ENCODE data around the gene ENTPD5. TPM values are rescaled to one million over a fixed set of nuclear protein-coding genes. Genes with fewer than 3 reads are reported as not detected.
"Not testable (repeated sequence)": the region's sequence is repeated elsewhere in the genome, so short reads cannot be mapped to it uniquely, and the experiment has no call there.

Gene ENTPD5
- polyA plus RNA-seq, 1 of the 3 experiments (the other 2 are of a cell fraction), result 5.5 TPM

DNA sequence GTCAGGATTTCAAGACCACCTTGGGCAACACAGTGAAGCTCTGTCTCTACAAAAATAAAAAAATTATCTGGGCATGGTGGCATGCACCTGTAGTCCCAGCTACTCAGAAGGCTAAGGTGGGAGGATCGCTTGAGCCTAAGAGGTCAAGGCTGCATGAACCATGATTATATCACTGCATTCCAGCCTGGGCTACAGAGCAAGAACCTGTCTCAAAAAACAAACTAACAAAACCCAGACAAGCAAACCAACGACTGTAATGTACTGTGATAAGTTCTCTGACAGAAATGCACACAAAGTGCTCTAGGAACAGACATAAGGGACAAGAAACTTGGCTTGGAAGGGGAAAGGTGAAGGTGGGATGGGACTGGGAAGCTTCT lies 22.4 kb downstream of the ENTPD5 start:
- TF ChIP-seq TAF1 (IDR thresholded peaks at IDR 0.05; ENCODE audit: borderline replicate concordance, low read depth, low read length), result no peak
- TF ChIP-seq NFIC (IDR thresholded peaks at IDR 0.05; ENCODE audit: borderline replicate concordance), result no peak
- TF ChIP-seq ELF1 (IDR thresholded peaks at IDR 0.05), result no peak
- TF ChIP-seq FOSL2 (IDR thresholded peaks at IDR 0.05; ENCODE audit: borderline replicate concordance, low read depth), result no peak
- TF ChIP-seq RAD21 (IDR thresholded peaks at IDR 0.05; ENCODE audit: low read length), result no peak
- TF ChIP-seq RCOR1 (IDR thresholded peaks at IDR 0.05; ENCODE audit: low read length), result no peak
- TF ChIP-seq EP300 (IDR thresholded peaks at IDR 0.05; ENCODE audit: borderline replicate concordance in 1 of 2, low read depth in 1 of 2, low read length in 1 of 2), result no peak
- TF ChIP-seq GABPA (IDR thresholded peaks at IDR 0.05; ENCODE audit: low read depth), result no peak
- TF ChIP-seq GATA2 (CRISPR knock-in tag; IDR thresholded peaks at IDR 0.05), result no peak
- TF ChIP-seq FOXM1 (IDR thresholded peaks at IDR 0.05; ENCODE audit: low read depth), result no peak
- Histone ChIP-seq H3K36me3 (replicated peaks in 1 of 2; ENCODE audit: control insufficient read depth in 1 of 2, insufficient read depth in 2 of 2, low read length in 1 of 2) (peaks cover 0 to 3% of the 10 kb centered on the region in 2 experiments), H3K27me3 (ENCODE audit: insufficient read depth) (no peaks in the 10 kb centered on the region), H3K9me2 (no peaks in the 10 kb centered on the region), H3K4me2 (no peak overlapping the region), H3K79me2 (ENCODE audit: insufficient read depth) (no peaks in the 10 kb centered on the region), H2AFZ (ENCODE audit: low read depth) (no peak overlapping the region), H3K4me3 (ENCODE audit: low read depth in 2 of 2, low read length in 1 of 2) (no peak overlapping the region), H4K20me1 (ENCODE audit: insufficient read depth) (no peaks in the 10 kb centered on the region), H3K4me1 (ENCODE audit: control insufficient read depth in 1 of 2, insufficient read depth in 2 of 2, low read depth in 1 of 2, low read length in 1 of 2) (no peaks in the 10 kb centered on the region), H3F3A (replicated peaks; ENCODE audit: insufficient read depth) (no peaks in the 10 kb centered on the region), H3K9ac (no peak overlapping the region), H3K27ac (ENCODE audit: low read depth in 2 of 2, low read length in 1 of 2) (no peak overlapping the region), H3K9me3 (no peaks in the 10 kb centered on the region)
- POLR2A ChIA-PET, result no interaction called here
- WGBS (ENCODE audit: low lambda C conversion rate), result 46% methylated on average over 2 of the region's 2 CpGs
- no peak for DNase-seq
- CTCF ChIA-PET, result no interaction called here

DNA sequence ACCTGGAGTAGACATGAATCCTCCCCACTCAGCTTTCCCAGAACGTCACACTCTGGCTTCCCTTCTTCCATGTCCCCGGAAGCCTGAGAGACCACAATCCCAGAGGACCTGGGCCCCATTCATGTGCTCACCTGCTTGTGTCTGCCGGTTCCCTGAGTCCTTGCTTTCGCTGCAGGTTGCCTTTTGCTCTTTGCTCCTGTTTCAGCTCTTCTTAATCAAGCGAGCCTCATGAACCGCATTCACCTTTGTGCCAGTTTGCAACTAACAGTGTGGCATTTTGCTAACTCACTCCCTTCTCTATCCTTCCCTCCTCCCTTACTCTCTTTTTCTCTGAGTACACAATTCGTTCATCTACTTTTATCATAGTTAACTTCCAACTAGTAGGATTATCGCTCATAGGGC lies 23.1 kb downstream of the ENTPD5 start:
- Histone ChIP-seq H3K9me2 (no peaks in the 10 kb centered on the region), H2AFZ (ENCODE audit: low read depth) (no peak overlapping the region), H3K27me3 (ENCODE audit: insufficient read depth) (no peaks in the 10 kb centered on the region), H3K79me2 (ENCODE audit: insufficient read depth) (no peaks in the 10 kb centered on the region), H3K36me3 (replicated peaks in 1 of 2; ENCODE audit: control insufficient read depth in 1 of 2, insufficient read depth in 2 of 2, low read length in 1 of 2) (peaks cover 0 to 3% of the 10 kb centered on the region in 2 experiments), H4K20me1 (ENCODE audit: insufficient read depth) (no peaks in the 10 kb centered on the region), H3K9ac (no peak overlapping the region), H3K4me3 (ENCODE audit: low read depth in 2 of 2, low read length in 1 of 2) (no peak overlapping the region), H3K9me3 (no peaks in the 10 kb centered on the region), H3K4me1 (ENCODE audit: control insufficient read depth in 1 of 2, insufficient read depth in 2 of 2, low read depth in 1 of 2, low read length in 1 of 2) (no peaks in the 10 kb centered on the region), H3K27ac (ENCODE audit: low read depth in 2 of 2, low read length in 1 of 2) (no peak overlapping the region), H3K4me2 (no peak overlapping the region), H3F3A (replicated peaks; ENCODE audit: insufficient read depth) (no peaks in the 10 kb centered on the region)
- no peak for DNase-seq
- ChIA-PET CTCF (no interaction called here), POLR2A (no interaction called here)
- TF ChIP-seq MEF2A (IDR thresholded peaks at IDR 0.05; ENCODE audit: borderline replicate concordance, low read depth) (no peak), RCOR1 (IDR thresholded peaks at IDR 0.05; ENCODE audit: low read length) (no peak), YY1 (IDR thresholded peaks at IDR 0.05; ENCODE audit: low read depth) (no peak), SMC3 (IDR thresholded peaks at IDR 0.05; ENCODE audit: low read depth, low read length) (no peak), USF1 (IDR thresholded peaks at IDR 0.05; ENCODE audit: borderline replicate concordance, low read depth) (no peak), ZBTB33 (IDR thresholded peaks at IDR 0.05; ENCODE audit: borderline replicate concordance, low read depth) (no peak), MXI1 (IDR thresholded peaks at IDR 0.05; ENCODE audit: low read depth, low read length) (no peak), RAD21 (IDR thresholded peaks at IDR 0.05; ENCODE audit: low read length) (no peak), ELF1 (IDR thresholded peaks at IDR 0.05) (no peak), RFX5 (IDR thresholded peaks at IDR 0.05; ENCODE audit: low read length) (no peak), FOXJ3 (CRISPR knock-in tag; IDR thresholded peaks at IDR 0.05) (no peak)
- TF ChIP-seq, protein P1, sequence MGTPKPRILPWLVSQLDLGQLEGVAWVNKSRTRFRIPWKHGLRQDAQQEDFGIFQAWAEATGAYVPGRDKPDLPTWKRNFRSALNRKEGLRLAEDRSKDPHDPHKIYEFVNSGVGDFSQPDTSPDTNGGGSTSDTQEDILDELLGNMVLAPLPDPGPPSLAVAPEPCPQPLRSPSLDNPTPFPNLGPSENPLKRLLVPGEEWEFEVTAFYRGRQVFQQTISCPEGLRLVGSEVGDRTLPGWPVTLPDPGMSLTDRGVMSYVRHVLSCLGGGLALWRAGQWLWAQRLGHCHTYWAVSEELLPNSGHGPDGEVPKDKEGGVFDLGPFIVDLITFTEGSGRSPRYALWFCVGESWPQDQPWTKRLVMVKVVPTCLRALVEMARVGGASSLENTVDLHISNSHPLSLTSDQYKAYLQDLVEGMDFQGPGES (IDR thresholded peaks at IDR 0.05; ENCODE audit: low read depth, low read length), result no peak
- TF ChIP-seq, protein P2, sequence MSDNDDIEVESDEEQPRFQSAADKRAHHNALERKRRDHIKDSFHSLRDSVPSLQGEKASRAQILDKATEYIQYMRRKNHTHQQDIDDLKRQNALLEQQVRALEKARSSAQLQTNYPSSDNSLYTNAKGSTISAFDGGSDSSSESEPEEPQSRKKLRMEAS (IDR thresholded peaks at IDR 0.05; ENCODE audit: low read depth), result no peak
- 90% methylated on average over 8 of the region's 8 CpGs for WGBS (ENCODE audit: low lambda C conversion rate)

- DNase-seq, CTCF ChIA-PET: not testable (repeated sequence)
- WGBS (ENCODE audit: low lambda C conversion rate), result 93% methylated on average over 7 of the region's 7 CpGs
Measured at GRCh38 chr14:73994926-73995325, 24.2 kb downstream of the ENTPD5 start.

More at GRCh38 chr14:73994926-73995325, 24.2 kb downstream of the ENTPD5 start:
- H3K79me2 ChIP-seq (ENCODE audit: insufficient read depth); H3K27me3 ChIP-seq (ENCODE audit: insufficient read depth); H3K9me2 ChIP-seq; H4K20me1 ChIP-seq (ENCODE audit: insufficient read depth); H3K4me1 ChIP-seq (ENCODE audit: control insufficient read depth in 1 of 2, insufficient read depth in 2 of 2, low read depth in 1 of 2, low read length in 1 of 2); POLR2A ChIA-PET; H3K36me3 ChIP-seq (replicated peaks in 1 of 2; ENCODE audit: control insufficient read depth in 1 of 2, insufficient read depth in 2 of 2, low read length in 1 of 2); H3K4me2 ChIP-seq; H3K9me3 ChIP-seq; H2AFZ ChIP-seq (ENCODE audit: low read depth); H3K4me3 ChIP-seq (ENCODE audit: low read depth in 2 of 2, low read length in 1 of 2); H3F3A ChIP-seq (replicated peaks; ENCODE audit: insufficient read depth); H3K9ac ChIP-seq; H3K27ac ChIP-seq (ENCODE audit: low read depth in 2 of 2, low read length in 1 of 2): not testable (repeated sequence)
